Kidney epithelial cell (primary cell): Measurements from ENCODE around the gene ATP6V0B. TPM values are rescaled to one million over a fixed set of nuclear protein-coding genes. Genes with fewer than 3 reads are reported as not detected.

ENCODE experiments used
- DNase-seq: peaks from one replicate; pipeline ENCODE4 v3.0.0-alpha.2; 2010; ENCODE audit warnings: low read depth
- H3K27me3 ChIP-seq: 2 replicates; pipeline ENCODE4 v1.6.0; 2011; ENCODE audit warnings: low read length; ENCODE audit not compliant: control insufficient read depth, insufficient read depth
- H3K36me3 ChIP-seq: 2 replicates; pipeline ENCODE4 v1.5.1; 2011; ENCODE audit warnings: low read length; ENCODE audit not compliant: control insufficient read depth, insufficient read depth
- H3K4me3 ChIP-seq: 2 replicates; pipeline ENCODE4 v1.5.1; 2011; ENCODE audit warnings: low read depth, mild to moderate bottlenecking, control low read depth, low read length
- total RNA-seq: library from RNA; depleted of rRNA; stranded (reverse); fragments of >200 nt; gene quantifications from 2 replicates; pipeline ENCODE4 v1.2.3, GENCODE V29; 2015
- TF ChIP-seq, protein P1 (sequence below): IDR thresholded peaks from 2 replicates; pipeline ENCODE4 v1.5.1; 2011; ENCODE audit warnings: mild to moderate bottlenecking, moderate library complexity, low read length, control low read depth, inconsistent platforms; ENCODE audit not compliant: insufficient read depth, poor library complexity, severe bottlenecking

The ATP6V0B gene
- total RNA-seq, 1 donor from 2014 or later = 308 TPM

DNA sequence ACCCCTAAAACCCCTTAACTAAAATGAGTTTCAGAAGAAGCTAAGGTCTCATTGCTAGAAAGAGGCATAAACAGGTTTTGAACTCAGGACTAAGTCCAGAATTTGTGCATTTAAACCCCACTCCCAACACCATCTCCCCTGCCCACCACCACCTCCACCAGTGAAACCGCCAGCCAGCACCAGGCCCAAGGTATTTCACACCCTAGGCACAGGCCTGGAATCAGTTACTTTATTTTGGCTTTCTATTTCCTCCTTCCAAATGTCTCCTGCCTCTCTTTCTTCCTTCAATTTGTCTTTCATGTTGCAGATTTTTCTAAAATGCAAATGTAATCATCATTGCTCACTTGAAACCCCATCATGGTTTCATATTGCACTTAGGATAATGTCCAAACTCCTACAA, 29.9 kb upstream of the ATP6V0B start:
- TF ChIP-seq, protein P1, sequence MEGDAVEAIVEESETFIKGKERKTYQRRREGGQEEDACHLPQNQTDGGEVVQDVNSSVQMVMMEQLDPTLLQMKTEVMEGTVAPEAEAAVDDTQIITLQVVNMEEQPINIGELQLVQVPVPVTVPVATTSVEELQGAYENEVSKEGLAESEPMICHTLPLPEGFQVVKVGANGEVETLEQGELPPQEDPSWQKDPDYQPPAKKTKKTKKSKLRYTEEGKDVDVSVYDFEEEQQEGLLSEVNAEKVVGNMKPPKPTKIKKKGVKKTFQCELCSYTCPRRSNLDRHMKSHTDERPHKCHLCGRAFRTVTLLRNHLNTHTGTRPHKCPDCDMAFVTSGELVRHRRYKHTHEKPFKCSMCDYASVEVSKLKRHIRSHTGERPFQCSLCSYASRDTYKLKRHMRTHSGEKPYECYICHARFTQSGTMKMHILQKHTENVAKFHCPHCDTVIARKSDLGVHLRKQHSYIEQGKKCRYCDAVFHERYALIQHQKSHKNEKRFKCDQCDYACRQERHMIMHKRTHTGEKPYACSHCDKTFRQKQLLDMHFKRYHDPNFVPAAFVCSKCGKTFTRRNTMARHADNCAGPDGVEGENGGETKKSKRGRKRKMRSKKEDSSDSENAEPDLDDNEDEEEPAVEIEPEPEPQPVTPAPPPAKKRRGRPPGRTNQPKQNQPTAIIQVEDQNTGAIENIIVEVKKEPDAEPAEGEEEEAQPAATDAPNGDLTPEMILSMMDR = no peak
- Histone ChIP-seq H3K4me3 (no peak overlapping the region), H3K36me3 (no peaks in the 10 kb centered on the region), H3K27me3 (no peaks in the 10 kb centered on the region)
- no peak for DNase-seq

DNA sequence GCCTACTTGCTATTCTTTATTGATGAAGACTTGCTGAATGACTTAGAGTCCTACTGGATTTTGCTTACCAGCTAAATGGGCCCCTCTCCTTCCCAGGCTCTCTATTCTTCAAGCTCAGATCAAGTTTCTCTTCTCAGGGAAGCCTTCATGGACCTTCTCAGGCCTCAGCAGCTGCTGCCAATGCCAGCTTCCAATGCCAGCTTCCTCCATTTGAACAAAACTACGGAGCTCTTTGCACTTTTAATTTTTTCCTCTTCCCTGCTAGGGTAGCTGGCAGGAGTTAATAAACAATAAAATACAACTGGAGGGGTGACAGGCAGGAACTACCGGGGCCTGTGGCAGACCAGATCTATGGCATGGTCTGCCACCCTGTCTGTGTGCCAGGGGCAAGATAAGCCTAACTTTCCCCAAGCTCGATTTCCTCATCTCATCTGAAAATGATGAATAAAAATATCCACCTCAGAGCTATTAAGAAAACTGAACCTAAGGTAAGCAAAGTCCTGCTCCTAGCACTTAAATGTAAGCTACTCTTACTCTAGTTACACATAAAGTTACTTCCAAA, 29.0 kb upstream of the ATP6V0B start:
- Histone ChIP-seq H3K36me3 (no peaks in the 10 kb centered on the region), H3K4me3 (peak overlapping the region; percentile 81), H3K27me3 (no peaks in the 10 kb centered on the region)
- TF ChIP-seq, protein P1 = no peak
- DNase-seq = no peak

DNA sequence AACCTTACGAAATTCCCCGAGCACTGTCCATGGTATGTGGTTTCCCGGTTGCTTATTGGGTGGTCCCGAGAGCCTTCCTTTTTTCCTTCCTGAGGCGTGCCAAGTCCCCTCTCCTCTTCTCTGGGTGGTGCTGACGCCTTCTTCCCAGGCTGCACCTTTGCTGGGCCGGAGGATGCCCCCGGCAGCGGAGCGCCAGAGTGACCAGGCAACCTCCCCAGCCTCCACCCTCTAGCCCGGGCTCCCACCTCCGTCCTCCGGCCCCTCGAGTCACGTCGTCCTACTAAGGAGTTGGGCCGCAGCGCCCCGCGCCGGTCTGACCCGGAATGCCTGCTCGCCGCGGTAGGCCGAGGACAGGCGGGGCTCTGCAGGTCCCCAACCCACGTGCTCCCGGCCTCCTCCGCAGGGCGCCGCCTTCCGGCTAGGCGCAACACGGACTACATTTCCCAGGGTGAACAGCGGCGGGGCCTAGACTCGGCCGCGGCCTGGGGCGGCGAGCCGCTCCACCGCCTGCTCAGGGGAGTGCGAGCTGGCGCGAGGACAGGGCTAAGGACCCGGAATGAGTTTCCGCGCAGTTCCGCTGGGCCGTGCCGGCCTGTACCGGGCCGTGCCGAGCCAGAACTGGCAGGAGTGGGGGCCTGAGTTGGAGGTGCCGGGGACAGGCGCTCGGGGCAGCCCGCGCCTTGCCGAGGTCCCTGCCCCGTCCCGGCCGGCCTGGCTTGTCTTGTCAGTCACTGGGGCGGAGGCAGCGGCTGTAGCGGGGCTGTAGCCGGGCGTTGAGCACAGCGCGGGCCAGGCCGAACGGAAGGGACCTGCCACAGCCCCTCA, 28.3 kb upstream of the ATP6V0B start, which contains the start of gene IPO13:
TSS of gene IPO13 (plus strand) at position 715 of the 825 bp plus-strand sequence. CDS start 651 bp downstream, outside the sequence.
- Histone ChIP-seq H3K4me3 (peak within 1 kb of the TSS; percentile 81), H3K36me3 (no peaks in the 10 kb centered on the region), H3K27me3 (no peaks in the 10 kb centered on the region)
- TF ChIP-seq, protein P1 = peak; percentile 74
- peak; percentile 78 for DNase-seq

DNA sequence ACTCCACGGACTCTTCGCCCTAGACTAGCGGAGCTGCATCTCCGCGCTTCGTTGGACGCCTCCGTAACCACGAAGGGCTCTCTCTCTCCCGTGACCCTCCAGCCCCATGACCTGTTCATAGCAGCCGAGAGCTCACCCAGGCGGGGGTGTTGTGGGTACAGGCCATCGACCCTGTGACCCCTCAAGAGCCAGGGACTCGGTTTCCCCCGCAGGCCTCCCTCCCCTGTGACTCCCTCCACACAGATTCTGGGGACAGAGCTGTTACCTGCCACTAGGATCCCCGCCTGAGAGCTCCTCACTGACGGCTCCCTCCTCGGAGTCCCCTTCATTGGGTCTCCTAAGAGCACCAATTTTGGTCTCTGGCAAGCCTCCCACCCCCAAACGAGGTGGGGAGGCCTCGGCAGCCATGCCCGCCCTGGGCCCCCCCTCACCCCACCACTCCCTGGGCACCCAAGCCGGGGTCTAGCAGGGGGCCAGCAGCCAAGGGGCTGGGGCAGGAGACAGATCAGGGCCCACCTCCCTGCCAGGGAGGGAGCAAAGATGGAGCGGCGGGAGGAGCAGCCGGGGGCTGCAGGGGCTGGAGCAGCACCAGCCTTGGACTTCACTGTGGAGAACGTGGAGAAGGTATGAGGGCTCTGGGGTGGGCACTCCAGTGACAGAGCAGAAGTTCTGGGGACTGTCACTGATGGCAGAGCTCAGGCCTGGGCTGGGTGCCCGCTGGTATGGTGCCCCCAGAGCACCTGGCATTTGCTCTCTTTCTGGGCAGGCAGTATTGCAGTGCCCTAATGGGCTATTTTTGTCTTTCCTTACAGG, 27.5 kb upstream of the ATP6V0B start:
- Histone ChIP-seq H3K36me3 (no peaks in the 10 kb centered on the region), H3K27me3 (no peaks in the 10 kb centered on the region), H3K4me3 (peak overlapping the region; percentile 81)
- TF ChIP-seq, protein P1 = no peak
- no peak for DNase-seq

DNA sequence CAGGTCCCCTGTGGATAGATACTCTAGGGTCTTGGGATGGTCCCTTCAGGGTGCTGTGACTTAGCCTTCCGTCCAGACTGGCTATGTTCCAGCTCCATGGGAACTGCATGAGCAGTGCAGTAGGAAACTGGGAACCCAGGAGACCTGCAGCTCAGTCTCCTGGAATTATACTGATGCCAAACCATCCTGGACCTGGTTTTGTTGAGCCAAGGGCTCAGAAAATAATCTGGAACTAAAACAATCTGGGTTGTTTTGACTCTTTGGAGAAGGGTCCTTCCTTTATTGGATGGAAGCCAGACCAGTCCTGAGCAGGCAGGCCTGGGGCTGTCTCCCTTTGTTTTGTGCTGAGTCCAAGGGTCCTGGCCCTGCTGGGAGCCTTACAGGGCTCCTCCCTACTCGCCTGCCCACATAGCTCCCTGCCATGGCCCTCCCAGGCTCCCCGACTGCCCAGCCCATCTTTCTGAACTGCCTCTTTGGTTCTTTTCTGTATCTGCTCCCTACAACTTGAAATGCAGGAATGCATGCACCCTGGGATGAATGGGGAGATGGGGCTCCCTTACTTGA, 26.8 kb upstream of the ATP6V0B start:
- H3K27me3 ChIP-seq = no peaks in the 10 kb centered on the region
- peak overlapping the region; percentile 81 for H3K4me3 ChIP-seq
- TF ChIP-seq, protein P1 = no peak

More for the DNA sequence above, 26.8 kb upstream of the ATP6V0B start:
- DNase-seq = no peak
- no peaks in the 10 kb centered on the region for H3K36me3 ChIP-seq
